ENCODE results near the gene CLEC4E. TPM values are rescaled to one million over a fixed set of nuclear protein-coding genes. Genes with fewer than 3 reads are reported as not detected.
"Not testable (repeated sequence)": the region's sequence is repeated elsewhere in the genome, so short reads cannot be mapped to it uniquely, and the experiment has no call there.

CLEC4E gene
- total RNA-seq, 4 donors from 2014 or later, result 0.12 to 3.2 (median 0.31) TPM

DNA sequence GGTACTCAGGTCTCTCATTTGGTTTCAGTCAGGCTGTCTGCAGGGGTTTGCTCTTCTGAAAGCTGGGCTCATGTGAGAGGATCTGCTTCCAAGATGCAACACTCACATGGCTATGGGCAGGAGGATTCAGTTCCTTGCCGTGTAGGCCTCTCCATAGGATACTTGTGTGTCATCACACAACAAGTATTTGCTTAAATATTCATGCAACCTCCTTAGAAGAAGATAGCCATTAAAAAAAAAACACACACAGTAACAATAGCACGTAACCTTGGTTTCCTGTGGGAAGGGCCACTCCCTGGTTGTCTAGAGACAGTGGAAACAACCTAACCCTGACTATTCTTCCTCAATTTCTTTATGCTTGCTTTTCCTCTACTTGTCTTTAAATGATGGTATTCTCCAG is 31.8 kb upstream of the CLEC4E start:
- no peak for TF ChIP-seq POLR2A (IDR thresholded peaks at IDR 0.05)
- TF ChIP-seq, protein P1, sequence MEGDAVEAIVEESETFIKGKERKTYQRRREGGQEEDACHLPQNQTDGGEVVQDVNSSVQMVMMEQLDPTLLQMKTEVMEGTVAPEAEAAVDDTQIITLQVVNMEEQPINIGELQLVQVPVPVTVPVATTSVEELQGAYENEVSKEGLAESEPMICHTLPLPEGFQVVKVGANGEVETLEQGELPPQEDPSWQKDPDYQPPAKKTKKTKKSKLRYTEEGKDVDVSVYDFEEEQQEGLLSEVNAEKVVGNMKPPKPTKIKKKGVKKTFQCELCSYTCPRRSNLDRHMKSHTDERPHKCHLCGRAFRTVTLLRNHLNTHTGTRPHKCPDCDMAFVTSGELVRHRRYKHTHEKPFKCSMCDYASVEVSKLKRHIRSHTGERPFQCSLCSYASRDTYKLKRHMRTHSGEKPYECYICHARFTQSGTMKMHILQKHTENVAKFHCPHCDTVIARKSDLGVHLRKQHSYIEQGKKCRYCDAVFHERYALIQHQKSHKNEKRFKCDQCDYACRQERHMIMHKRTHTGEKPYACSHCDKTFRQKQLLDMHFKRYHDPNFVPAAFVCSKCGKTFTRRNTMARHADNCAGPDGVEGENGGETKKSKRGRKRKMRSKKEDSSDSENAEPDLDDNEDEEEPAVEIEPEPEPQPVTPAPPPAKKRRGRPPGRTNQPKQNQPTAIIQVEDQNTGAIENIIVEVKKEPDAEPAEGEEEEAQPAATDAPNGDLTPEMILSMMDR (IDR thresholded peaks at IDR 0.05), result no peak
- intact Hi-C loops (cut with DNase I), result no loop called here
- 32 to 38% methylated on average over 2 of the region's 2 CpGs for WGBS, 2 donors
- no peaks in the 10 kb centered on the region for H3K4me1 ChIP-seq
- H3K36me3 ChIP-seq, result no peaks in the 10 kb centered on the region
- H3K27ac ChIP-seq, result no peak overlapping the region
- H3K27me3 ChIP-seq, result peaks cover 0 to 5% (median 0%) of the 10 kb centered on the region in 4 donors
- no peak for DNase-seq
- no peak overlapping the region for H3K4me3 ChIP-seq
- peaks cover 0 to 6% (median 2%) of the 10 kb centered on the region in 3 donors for H3K9me3 ChIP-seq

DNA sequence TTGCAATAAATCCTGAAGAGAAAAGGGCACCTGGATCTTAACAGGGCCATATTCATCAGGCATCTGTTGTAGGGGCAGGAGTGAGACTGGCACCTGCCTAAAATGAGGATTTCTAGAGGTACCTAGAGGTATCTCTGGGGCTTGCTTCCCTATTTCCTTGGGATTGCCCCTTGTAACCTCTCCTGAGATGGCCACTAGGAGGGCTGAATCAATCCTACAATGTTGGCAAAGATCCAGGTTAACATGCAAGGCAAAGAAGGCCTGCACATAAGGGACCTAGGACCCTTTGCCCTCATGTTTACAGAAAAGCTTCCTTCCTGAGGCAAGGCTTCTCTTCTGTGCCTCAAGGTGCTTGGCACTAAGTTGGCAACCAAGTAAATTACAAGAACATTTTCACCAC is 25.8 kb upstream of the CLEC4E start:
- peaks cover 0 to 6% (median 2%) of the 10 kb centered on the region in 3 donors for H3K9me3 ChIP-seq
- H3K27me3 ChIP-seq, result no peaks in the 10 kb centered on the region
- no peak overlapping the region for H3K27ac ChIP-seq
- DNase-seq, result no peak
- no peaks in the 10 kb centered on the region for H3K4me1 ChIP-seq
- H3K4me3 ChIP-seq, result no peak overlapping the region
- H3K36me3 ChIP-seq, result no peaks in the 10 kb centered on the region
- no peak for TF ChIP-seq POLR2A (IDR thresholded peaks at IDR 0.05)
- TF ChIP-seq, protein P1 (IDR thresholded peaks at IDR 0.05), result no peak
- intact Hi-C loops (cut with DNase I), result no loop called here

DNA sequence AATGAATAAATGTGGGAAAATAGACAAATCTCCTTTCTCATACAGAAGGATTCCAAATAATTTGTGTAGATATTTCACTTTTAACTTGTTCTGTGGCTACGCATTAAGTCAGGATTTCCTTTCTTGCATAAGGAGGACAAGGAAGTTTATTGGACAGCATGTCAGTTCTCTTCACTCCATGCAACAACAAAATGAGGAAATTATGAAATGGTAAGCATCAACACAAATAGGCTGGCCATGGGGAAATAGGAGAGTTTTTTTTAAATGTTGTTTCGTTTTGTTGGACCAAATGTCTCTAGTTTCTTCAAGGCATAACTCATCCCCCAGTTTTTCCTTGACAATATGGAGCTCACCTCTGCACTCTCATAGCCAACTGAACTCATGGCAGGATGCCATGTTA is 25.3 kb upstream of the CLEC4E start:
- H3K27ac ChIP-seq; intact Hi-C loops (cut with DNase I); H3K9me3 ChIP-seq; H3K36me3 ChIP-seq; H3K4me3 ChIP-seq; H3K4me1 ChIP-seq; H3K27me3 ChIP-seq; DNase-seq: not testable (repeated sequence)
- 40 to 71% methylated on average over 2 of the region's 2 CpGs for WGBS, 2 donors

GRCh38 chr12:8564656-8565055 is 24.0 kb upstream of the CLEC4E start:
- Histone ChIP-seq H3K36me3 (no peaks in the 10 kb centered on the region), H3K4me1 (no peaks in the 10 kb centered on the region), H3K4me3 (no peak overlapping the region), H3K27me3 (no peaks in the 10 kb centered on the region), H3K27ac (no peak overlapping the region), H3K9me3 (peaks cover 0 to 6% (median 2%) of the 10 kb centered on the region in 3 donors)
- 65 to 72% methylated on average over 8 to 22 of the region's 22 CpGs for WGBS, 2 donors
- intact Hi-C loops (cut with DNase I), result no loop called here
- no peak for DNase-seq
- TF ChIP-seq POLR2A (IDR thresholded peaks at IDR 0.05), result no peak
- TF ChIP-seq, protein P1 (IDR thresholded peaks at IDR 0.05), result no peak

DNA sequence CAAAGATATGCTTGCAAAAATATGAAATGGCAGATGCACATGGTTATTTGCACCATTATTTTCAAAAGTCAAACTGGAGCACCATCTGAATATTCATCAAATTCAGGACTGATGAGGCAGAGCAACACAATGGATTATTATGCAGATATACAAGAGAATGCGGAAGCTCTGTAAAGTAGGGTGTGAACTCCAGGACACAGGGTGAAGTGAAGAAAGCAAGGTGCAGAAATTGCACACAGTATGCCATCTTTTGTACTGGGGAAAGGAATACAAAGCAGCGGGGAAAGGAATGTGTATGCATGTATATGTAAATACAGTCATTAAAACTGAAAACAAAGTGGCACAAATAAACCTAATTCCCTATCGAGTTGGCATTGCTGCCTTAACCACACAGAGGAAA is 22.7 kb upstream of the CLEC4E start:
- Histone ChIP-seq H3K27ac (no peak overlapping the region), H3K4me1 (no peaks in the 10 kb centered on the region), H3K27me3 (no peaks in the 10 kb centered on the region), H3K4me3 (no peak overlapping the region), H3K36me3 (no peaks in the 10 kb centered on the region), H3K9me3 (peaks cover 0 to 6% (median 2%) of the 10 kb centered on the region in 3 donors)
- whole genome bisulfite sequencing, 2 donors, result 73% methylated on average over 3 of the region's 3 CpGs
- DNase-seq, result no peak
- intact Hi-C loops (cut with DNase I), result no loop called here
- TF ChIP-seq, protein P1 (IDR thresholded peaks at IDR 0.05), result no peak
- no peak for TF ChIP-seq POLR2A (IDR thresholded peaks at IDR 0.05)

- 90 to 94% methylated on average over 6 of the region's 6 CpGs for WGBS, 2 donors
- H3K36me3 ChIP-seq, result no peaks in the 10 kb centered on the region
- no peaks in the 10 kb centered on the region for H3K4me1 ChIP-seq
- no peak for DNase-seq
- H3K27ac ChIP-seq, result no peak overlapping the region
- H3K27me3 ChIP-seq, result no peaks in the 10 kb centered on the region
- intact Hi-C loops (cut with DNase I), result no loop called here
- TF ChIP-seq, protein P1 (IDR thresholded peaks at IDR 0.05), result no peak
- no peak for TF ChIP-seq POLR2A (IDR thresholded peaks at IDR 0.05)
- no peak overlapping the region for H3K4me3 ChIP-seq
- no peaks in the 10 kb centered on the region for H3K9me3 ChIP-seq
Observed at GRCh38 chr12:8562310-8562709, 21.6 kb upstream of the CLEC4E start.

Measured in esophagus squamous epithelium (tissue), 5 donors.